ENCODE data around the gene NPSR1.

Gene NPSR1

GRCh38 chr7:34756691-34757090, 98.7 kb downstream of the NPSR1 start:
- DNase-seq (ENCODE audit: low read depth, low spot score): no peak
- TF ChIP-seq, protein P1, sequence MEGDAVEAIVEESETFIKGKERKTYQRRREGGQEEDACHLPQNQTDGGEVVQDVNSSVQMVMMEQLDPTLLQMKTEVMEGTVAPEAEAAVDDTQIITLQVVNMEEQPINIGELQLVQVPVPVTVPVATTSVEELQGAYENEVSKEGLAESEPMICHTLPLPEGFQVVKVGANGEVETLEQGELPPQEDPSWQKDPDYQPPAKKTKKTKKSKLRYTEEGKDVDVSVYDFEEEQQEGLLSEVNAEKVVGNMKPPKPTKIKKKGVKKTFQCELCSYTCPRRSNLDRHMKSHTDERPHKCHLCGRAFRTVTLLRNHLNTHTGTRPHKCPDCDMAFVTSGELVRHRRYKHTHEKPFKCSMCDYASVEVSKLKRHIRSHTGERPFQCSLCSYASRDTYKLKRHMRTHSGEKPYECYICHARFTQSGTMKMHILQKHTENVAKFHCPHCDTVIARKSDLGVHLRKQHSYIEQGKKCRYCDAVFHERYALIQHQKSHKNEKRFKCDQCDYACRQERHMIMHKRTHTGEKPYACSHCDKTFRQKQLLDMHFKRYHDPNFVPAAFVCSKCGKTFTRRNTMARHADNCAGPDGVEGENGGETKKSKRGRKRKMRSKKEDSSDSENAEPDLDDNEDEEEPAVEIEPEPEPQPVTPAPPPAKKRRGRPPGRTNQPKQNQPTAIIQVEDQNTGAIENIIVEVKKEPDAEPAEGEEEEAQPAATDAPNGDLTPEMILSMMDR (IDR thresholded peaks at IDR 0.05; ENCODE audit: insufficient read depth, low read length, missing control alignments): no peak
- CTCF ChIA-PET: no interaction called here
- no peak overlapping the region for H3K4me3 ChIP-seq (ENCODE audit: low read depth, low read length)
- POLR2A ChIA-PET: no interaction called here

- ChIA-PET POLR2A (no interaction called here), CTCF (interaction anchor here (1.2 to 1.4 kb wide), 3 partner anchors 30 to 780 kb away, joined by 3 read pairs; no protein-coding TSS in a partner anchor)
- TF ChIP-seq, protein P1 (IDR thresholded peaks at IDR 0.05; ENCODE audit: insufficient read depth, low read length, missing control alignments): no peak
- H3K4me3 ChIP-seq (ENCODE audit: low read depth, low read length): no peak overlapping the region
- DNase-seq (ENCODE audit: low read depth, low spot score): no peak
These were observed 99.6 kb downstream of the NPSR1 start for GRCh38 chr7:34757570-34758110.

DNA sequence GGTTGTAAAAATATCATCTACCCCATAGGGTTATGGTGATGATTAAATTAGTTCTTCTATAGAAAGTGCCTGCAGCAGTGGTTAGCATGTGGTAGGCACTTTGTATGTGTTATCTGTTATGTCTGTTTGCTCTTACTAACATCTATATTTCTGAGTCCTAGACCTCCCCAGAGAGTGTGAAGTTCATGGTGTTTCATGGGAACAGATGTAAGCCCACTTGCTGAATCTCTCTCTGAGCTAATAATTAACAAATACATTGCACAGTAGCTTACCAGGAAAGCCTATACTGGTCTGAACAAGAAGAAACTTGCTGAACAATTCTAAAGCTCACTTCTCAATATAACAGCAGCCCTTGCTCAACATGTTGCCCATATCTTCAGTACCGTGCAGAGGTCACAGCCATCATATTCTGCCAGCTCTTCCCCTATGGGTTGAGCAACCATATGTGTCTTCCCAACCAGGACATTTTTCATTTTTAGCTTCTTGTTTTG, 100.1 kb downstream of the NPSR1 start:
- CTCF ChIA-PET: interaction anchor here (1.2 to 1.4 kb wide), 3 partner anchors 29 to 780 kb away, joined by 3 read pairs; no protein-coding TSS in a partner anchor
- DNase-seq (ENCODE audit: low read depth, low spot score): no peak

DNA sequence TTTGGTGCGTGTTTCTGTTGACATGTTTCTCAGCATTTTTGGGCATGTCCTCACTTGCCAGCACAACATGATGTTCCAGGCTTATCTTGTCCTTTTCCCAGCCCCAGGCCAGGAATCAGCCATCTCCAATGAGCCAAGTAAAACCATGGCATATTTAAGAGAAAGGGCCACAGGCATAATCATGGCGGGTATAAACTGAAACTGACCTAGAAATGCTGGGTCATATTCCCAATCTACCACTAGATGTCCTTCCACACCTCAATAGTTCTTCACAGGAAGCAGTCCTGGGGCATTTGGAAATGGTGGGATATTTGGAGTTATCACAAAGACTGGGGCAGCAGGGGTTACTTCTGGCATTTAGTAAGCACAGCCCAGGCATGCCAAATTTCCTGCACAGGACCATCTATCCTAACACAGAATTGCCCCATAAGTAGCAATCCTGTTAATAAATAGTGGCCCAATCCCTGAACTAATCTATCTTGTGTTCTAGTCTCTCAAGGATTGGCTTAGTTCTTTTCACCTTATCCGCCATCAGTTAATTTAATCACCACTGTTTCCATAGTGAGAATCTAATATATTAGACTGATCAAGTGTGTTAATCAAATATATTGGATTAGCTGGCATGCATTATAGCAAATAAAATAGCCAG, 101.6 kb downstream of the NPSR1 start:
- no peak for DNase-seq (ENCODE audit: low read depth, low spot score)
- CTCF ChIA-PET: interaction anchor here (1.0 to 1.4 kb wide), 4 partner anchors 9 to 19 kb away, joined by 3 to 6 read pairs (median 3); no protein-coding TSS in a partner anchor
- TF ChIP-seq, protein P1 (IDR thresholded peaks at IDR 0.05; ENCODE audit: insufficient read depth, low read length, missing control alignments): peak; percentile 58
- no peak overlapping the region for H3K4me3 ChIP-seq (ENCODE audit: low read depth, low read length)
- POLR2A ChIA-PET: no interaction called here

More for the DNA sequence above, 100.1 kb downstream of the NPSR1 start:
- H3K4me3 ChIP-seq (ENCODE audit: low read depth, low read length): no peak overlapping the region
- TF ChIP-seq, protein P1 (IDR thresholded peaks at IDR 0.05; ENCODE audit: insufficient read depth, low read length, missing control alignments): no peak
- POLR2A ChIA-PET: no interaction called here

DNA sequence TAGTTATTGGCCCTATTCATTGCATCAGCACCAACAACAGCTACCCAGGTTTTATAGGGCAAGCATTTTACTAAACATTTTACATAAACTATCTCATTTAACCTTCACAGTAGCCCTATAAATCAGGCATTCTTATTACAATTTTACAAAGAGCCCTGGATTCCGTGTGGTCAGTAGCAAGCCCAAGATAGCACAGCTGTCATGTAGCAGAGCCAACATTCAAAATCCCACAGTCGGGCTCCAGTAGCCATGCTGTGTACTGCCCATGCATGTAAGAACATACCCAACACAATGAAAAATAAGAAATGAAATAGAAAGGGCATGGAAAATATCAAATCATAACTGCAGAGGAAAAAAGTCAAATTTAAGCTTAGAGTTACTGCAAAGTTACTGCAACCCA, 102.3 kb downstream of the NPSR1 start:
- TF ChIP-seq, protein P1 (IDR thresholded peaks at IDR 0.05; ENCODE audit: insufficient read depth, low read length, missing control alignments): no peak
- CTCF ChIA-PET: interaction anchor here (0.7 to 1.4 kb wide), 7 partner anchors 8 to 278 kb away, joined by 3 to 6 read pairs (median 3); no protein-coding TSS in a partner anchor
- no peak overlapping the region for H3K4me3 ChIP-seq (ENCODE audit: low read depth, low read length)
- DNase-seq (ENCODE audit: low read depth, low spot score): no peak
- POLR2A ChIA-PET: no interaction called here

DNA sequence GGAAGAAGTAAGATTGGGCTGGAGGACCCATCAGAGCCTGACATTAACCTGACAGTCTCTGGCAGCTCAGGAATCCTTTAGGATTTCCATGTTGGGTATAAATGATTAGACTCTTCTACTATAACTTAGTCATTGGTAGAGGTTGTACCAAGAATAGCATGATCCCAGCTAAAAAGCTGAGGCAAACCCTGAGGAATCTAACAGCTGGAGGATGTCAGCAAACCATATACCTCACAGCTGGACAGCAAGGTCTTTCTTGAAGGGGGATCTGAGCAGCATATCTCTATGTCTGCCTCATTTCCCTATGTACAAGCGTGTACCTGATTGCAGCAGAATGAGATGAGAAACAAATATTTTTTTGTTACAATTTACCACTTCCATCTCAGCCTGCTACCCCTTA, 103.2 kb downstream of the NPSR1 start:
- CTCF ChIA-PET: interaction anchor here (0.7 to 1.7 kb wide), 9 partner anchors 11 to 759 kb away, joined by 3 to 5 read pairs (median 3); no protein-coding TSS in a partner anchor
- POLR2A ChIA-PET: no interaction called here
- H3K4me3 ChIP-seq (ENCODE audit: low read depth, low read length): no peak overlapping the region
- DNase-seq (ENCODE audit: low read depth, low spot score): no peak
- TF ChIP-seq, protein P1 (IDR thresholded peaks at IDR 0.05; ENCODE audit: insufficient read depth, low read length, missing control alignments): no peak

All from AG04449 (cell line).